Breast epithelium (tissue), 3 donors: ENCODE data around the gene CS.

Experiments
- CTCF ChIP-seq, 3 donors: fragments of 450-650 bp; IDR thresholded peaks; one replicate each; pipeline ENCODE4 v1.5.1; 2016 to 2017; ENCODE audit warnings: antibody characterized with exemption in 3 of 3, mild to moderate bottlenecking in 3 of 3, moderate library complexity in 3 of 3
- POLR2A ChIP-seq: fragments of 450-650 bp; IDR thresholded peaks from one replicate; pipeline ENCODE4 v1.6.1; 2016; ENCODE audit warnings: antibody characterized with exemption, mild to moderate bottlenecking, moderate library complexity

GRCh38 chr12:56280849-56281248 is 19.3 kb downstream of the CS start:
- no peak for TF ChIP-seq POLR2A
- TF ChIP-seq CTCF (IDR thresholded peaks at IDR 0.05) = no peak
